Breast epithelium (tissue), 3 donors: Measurements from ENCODE around the gene AP3S2.

Source experiments
- CTCF ChIP-seq, 3 donors: fragments of 450-650 bp; IDR thresholded peaks; one replicate each; pipeline ENCODE4 v1.5.1; 2016 to 2017; ENCODE audit warnings: antibody characterized with exemption in 3 of 3, mild to moderate bottlenecking in 3 of 3, moderate library complexity in 3 of 3
- POLR2A ChIP-seq: fragments of 450-650 bp; IDR thresholded peaks from one replicate; pipeline ENCODE4 v1.6.1; 2016; ENCODE audit warnings: antibody characterized with exemption, mild to moderate bottlenecking, moderate library complexity
- POLR2AphosphoS5 ChIP-seq, 3 donors: sonication (generic); formaldehyde crosslinking; IDR thresholded peaks; one replicate each; pipeline ENCODE4 v1.6.1; 2017; ENCODE audit warnings: antibody characterized with exemption in 3 of 3

GRCh38 chr15:89876396-89877082, 17.3 kb downstream of the AP3S2 start:
- TF ChIP-seq CTCF (IDR thresholded peaks at IDR 0.05) (no peak), POLR2AphosphoS5 (IDR thresholded peaks at IDR 0.05) (no peak), POLR2A (no peak)
